Mononuclear cell (primary cell): ENCODE data around the gene CLCN1. TPM values are rescaled to one million over a fixed set of nuclear protein-coding genes. Genes with fewer than 3 reads are reported as not detected.

Experiments
- H3K27me3 ChIP-seq: 2 replicates; pipeline ENCODE4 v1.6.0; 2011; ENCODE audit warnings: low read length, control low read depth; ENCODE audit not compliant: insufficient read depth
- H3K4me1 ChIP-seq: 2 replicates; pipeline ENCODE4 v1.5.1; 2011; ENCODE audit warnings: mild to moderate bottlenecking, low read length, control low read depth; ENCODE audit not compliant: insufficient read depth
- H3K4me3 ChIP-seq: 2 replicates; pipeline ENCODE4 v1.5.1; 2011; ENCODE audit warnings: mild to moderate bottlenecking, low read length, moderate library complexity
- H3K9me3 ChIP-seq: 2 replicates; pipeline ENCODE4 v1.5.1; 2011; ENCODE audit warnings: low read depth, mild to moderate bottlenecking, control low read depth, low read length
- total RNA-seq: library from RNA; depleted of rRNA; stranded (reverse); fragments of >200 nt; gene quantifications from one replicate; pipeline ENCODE4 v1.2.3, GENCODE V29; 2012

The CLCN1 gene
- total RNA-seq, 1 donor, result 0.21 TPM

DNA sequence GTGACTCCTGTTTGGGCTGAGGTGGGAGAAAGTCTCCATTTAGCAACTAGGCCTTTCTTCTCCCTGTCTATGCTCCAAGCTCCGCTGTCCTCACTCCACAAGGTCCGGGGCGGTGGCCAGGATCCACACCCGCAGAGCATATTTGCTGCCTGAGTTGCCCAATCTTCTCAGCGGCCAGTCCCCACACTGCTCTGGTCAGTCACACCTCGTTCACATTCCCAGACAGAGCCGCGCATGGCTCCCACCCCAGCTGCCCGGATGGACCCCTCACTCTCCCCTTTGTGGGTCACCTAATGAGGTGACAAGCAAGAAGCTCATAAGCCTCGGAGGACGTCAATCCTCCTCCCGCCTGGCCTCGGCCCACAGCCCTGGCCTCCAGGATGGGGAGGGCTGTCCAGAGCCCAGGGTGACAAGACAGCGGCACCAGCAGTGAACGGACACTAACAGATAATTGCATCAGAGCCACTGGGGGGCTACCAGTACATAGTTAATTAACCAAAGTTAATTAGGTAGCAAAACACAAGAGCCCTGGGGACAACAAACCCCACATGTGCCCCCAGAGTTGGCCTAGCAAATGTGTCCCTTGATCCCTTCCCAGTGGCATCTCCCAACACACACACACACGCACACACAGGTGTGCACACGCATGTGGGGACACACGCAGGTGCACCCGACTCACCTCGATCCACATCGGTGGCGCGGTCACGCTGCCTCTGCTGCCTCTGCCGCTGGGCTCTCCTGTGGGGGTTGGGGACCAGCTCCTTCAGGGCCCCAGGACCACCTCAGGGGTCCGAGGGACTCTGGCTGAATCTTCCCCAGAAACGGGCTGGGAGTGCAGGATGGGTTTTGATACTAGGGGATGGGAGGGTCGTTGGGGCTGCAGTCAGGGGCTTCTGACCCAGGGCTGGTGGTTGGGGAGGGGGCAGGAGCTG lies 81.0 kb downstream of the CLCN1 start:
- no peaks in the 10 kb centered on the region for H3K9me3 ChIP-seq
- peaks cover 10% of the 10 kb centered on the region for H3K4me1 ChIP-seq
- no peak overlapping the region for H3K4me3 ChIP-seq
- no peaks in the 10 kb centered on the region for H3K27me3 ChIP-seq

DNA sequence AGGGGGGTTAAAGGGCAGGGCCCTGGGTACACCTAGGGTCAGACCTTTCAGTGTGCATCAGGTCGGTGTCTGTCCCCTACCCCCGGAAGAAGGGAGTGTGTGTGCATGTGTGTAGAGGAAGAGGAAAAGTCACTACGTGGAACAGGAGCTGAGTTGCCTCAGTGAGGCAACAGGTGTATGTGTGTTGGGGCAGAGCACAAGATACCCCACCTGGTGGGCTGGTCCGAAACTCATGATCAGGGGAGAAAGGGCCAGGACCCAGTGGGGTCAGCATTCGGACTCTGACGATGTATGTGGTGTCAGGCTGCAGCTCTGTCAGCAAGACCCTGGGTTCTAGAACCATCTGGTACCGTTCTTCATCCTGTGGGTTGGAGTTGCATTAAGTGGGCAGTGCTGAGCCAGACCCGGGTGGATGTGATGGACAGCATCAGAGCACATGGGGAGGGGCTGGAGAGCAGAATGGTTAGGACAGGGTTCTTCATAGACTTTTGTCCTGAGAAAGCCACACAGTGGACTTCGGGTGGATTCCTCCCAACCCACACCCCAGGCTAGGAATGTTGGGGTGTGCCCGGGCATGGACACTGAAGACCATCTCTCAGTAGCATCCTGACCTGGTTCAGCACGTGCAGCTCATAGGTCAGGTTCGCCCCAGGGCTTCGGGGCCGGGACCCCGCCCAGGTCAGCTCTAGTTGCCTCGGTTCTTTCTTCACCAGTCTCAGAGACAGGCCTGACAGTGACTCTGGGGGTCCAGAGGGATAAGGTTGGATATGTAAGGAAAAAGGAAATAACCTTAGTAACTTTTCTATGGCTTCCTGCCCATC lies 82.0 kb downstream of the CLCN1 start:
- Histone ChIP-seq H3K4me3 (no peak overlapping the region), H3K4me1 (peaks cover 10% of the 10 kb centered on the region), H3K9me3 (no peaks in the 10 kb centered on the region), H3K27me3 (no peaks in the 10 kb centered on the region)

DNA sequence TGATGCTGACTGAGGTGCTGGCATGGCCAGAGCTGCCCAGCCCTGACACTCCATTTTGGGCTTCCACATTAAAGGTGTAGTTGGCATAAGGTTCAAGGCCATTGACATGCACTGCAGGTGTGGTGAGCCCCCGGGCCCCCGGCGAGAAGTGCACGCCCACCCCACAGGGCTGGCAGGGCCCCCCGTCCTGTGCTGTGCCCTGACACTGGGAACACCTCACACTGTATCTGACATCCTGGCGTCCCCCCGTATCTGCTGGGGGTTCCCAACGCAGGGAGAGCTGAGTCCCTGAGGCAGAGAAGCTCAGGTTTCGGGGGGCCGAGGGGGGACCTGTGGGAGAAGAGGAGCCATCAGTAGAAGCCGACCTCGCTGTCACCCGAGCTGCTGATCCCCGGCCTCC lies 82.7 kb downstream of the CLCN1 start:
- no peaks in the 10 kb centered on the region for H3K27me3 ChIP-seq
- no peaks in the 10 kb centered on the region for H3K9me3 ChIP-seq
- H3K4me1 ChIP-seq, result peaks cover 10% of the 10 kb centered on the region
- H3K4me3 ChIP-seq, result no peak overlapping the region

DNA sequence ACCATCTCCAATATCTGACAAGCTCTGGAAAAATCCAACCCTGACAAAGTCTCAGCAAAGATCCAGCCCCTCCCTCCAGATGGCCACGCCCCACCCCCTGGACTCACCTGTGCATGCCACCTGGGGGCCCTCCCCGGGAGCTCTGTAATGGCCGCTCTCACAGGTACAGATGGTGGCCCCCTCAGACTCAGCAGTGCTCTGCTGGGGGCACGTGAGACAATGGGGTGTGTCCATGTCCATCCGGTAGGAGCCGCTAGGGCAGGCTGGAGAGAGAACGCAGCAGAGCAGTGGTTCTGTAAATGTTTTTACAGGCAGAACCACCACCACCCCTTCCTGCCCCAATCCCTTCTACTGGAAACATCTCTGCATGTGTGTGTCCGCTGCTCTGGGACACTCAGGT lies 83.2 kb downstream of the CLCN1 start:
- Histone ChIP-seq H3K4me1 (peaks cover 10% of the 10 kb centered on the region), H3K4me3 (no peak overlapping the region), H3K27me3 (no peaks in the 10 kb centered on the region), H3K9me3 (no peaks in the 10 kb centered on the region)

DNA sequence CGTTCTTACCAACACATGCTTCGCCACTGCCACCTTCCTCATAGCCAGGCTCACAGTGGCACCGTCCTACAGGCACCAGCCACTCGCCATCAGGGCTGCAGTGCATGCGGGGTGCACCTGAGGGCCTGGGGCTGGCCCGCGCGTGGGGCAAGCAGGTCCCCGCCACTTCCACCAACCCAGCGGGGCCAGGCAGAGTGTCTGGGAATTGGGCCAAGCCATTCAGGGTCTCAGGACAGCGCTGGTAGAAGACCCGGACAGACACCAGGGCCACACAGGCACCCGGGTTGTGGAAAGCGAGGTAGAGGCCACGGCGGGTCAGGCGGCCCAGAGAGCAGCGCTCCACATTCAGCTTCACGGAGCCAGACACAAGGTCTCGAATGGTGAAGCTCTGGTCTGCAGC lies 83.7 kb downstream of the CLCN1 start:
- H3K9me3 ChIP-seq, result no peaks in the 10 kb centered on the region
- H3K4me3 ChIP-seq, result no peak overlapping the region
- H3K27me3 ChIP-seq, result no peaks in the 10 kb centered on the region
- peaks cover 8% of the 10 kb centered on the region for H3K4me1 ChIP-seq

DNA sequence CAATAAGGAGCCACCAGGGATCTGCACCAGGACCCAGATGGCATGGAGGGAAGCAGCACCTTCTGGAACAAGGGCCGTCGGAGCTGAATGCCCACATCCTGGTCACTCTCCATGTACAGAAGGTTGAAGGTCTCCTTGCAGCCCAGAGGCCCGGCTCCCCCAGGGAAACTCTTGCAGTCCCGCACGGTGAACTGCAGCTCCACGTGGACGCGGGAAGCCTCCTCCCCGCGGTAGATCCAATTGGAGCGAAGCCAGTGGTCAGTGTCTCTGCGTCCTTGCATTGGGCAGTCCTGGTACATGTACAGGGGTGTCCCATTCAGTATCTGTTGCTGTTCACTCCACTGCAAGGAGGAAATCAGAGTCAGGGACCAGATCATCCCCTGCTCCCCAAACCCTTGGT lies 85.4 kb downstream of the CLCN1 start:
- Histone ChIP-seq H3K27me3 (no peaks in the 10 kb centered on the region), H3K4me1 (peaks cover 8% of the 10 kb centered on the region), H3K9me3 (no peaks in the 10 kb centered on the region), H3K4me3 (no peak overlapping the region)

Other genes starting within 250 kb of the CLCN1 start
- not detected for gene PIP, start 184.0 kb upstream of the CLCN1 start, total RNA-seq
- gene TAS2R39, start 132.7 kb upstream of the CLCN1 start, total RNA-seq, result not detected
- gene TAS2R40, start 94.1 kb upstream of the CLCN1 start, total RNA-seq, result not detected
- gene GSTK1, start 52.7 kb upstream of the CLCN1 start, total RNA-seq, result 245 TPM
- gene TMEM139, start 31.2 kb upstream of the CLCN1 start, total RNA-seq, result 0.10 TPM
- 13.7 TPM for gene CASP2, start 27.8 kb upstream of the CLCN1 start, total RNA-seq
- 0.84 TPM for gene FAM131B, start 46.6 kb downstream of the CLCN1 start, total RNA-seq
- 64.0 TPM for gene ZYX, start 65.2 kb downstream of the CLCN1 start, total RNA-seq
- gene EPHA1, start 92.7 kb downstream of the CLCN1 start, total RNA-seq, result 2.3 TPM
- 1.7 TPM for gene TAS2R60, start 127.3 kb downstream of the CLCN1 start, total RNA-seq
- gene TAS2R41, start 161.8 kb downstream of the CLCN1 start, total RNA-seq, result 2.0 TPM